ENCODE data around the gene PARP11.

PARP11 gene

DNA sequence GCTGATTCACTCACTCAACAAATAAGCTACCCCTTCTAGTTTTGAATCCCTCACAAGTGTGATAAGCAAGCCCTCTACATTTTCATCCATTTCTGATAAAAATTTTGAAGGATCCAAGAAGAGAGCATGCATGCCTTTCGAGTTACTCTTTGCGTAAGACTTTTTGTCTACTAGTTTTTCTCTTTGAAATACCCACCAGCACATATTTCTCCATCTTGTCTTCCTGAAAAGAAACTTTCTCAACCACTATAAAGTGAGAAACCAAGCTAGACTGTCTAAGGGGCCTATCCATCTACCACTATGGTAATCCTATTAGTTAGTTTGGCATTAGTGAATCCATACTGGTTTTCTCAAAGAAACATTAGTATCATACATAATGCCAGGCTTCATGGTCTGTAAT is 56.9 kb downstream of the PARP11 start:
- DNase-seq: no peak

DNA sequence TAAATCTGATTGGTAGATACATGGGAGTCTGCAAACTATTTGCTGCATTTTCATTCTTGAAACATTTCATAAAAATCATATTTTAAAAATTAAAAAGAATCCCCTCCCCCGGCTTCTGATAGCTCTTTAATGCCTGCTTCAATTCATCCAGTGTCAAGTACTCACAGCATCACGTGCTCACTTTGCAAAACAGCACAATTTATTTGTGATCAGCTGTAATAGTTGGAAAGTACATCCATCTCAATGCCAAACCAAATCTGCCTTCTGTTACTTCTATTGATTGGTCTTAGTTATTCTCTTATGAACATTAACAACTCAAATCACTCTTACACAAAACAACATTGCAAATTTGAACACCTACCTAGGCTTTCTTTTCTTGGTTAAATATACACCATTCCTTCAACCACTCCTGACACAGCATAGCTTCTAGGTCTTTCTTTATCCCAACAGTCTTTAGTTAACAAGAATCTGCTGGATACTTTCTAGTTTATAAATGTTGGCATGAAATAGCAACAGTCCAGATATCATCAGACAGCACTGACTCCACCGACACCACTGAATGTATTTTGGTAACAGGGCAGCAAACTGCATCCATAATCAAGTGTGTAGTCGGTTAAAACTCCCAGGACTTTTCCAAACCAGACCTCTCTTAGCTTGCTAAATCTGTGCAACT is 58.0 kb downstream of the PARP11 start:
- DNase-seq: no peak

DNA sequence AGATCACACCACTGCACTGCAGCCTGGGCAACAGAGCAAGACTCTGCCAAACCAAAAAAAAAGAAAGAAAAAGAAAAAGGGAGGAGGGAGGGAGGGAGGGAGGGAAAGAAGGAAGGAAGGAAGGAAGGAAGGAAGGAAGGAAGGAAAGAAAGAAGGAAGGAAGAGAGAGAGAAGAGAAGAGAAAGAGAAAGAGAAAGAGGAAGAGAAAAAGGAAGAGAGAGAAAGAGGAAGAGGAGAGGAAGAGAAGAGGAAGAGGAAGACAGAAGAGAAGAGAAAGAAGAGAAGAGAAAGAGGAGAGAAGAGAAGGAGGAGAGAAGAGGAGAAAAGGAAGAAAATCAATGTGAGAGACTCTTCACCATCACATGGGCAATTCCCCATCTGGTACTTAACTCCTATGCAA is 62.7 kb downstream of the PARP11 start:
- no peak for DNase-seq

DNA sequence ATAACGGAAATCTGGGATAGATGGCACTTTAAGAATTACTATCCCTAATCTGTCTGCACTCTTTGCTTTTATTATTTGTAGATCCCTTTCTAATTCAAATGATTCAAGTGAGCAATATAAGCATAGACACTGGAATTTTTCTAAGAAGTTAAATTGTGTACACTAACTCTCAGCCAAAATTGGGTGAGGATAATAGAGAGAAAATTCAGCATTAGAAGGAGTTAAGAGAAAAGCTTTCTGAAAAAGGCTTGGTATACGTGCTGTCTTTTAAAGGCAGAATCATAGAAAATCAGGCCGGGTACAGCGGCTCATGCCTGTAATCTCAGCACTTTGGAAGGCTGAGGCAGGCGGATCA is 63.2 kb downstream of the PARP11 start:
- no peak for DNase-seq

DNA sequence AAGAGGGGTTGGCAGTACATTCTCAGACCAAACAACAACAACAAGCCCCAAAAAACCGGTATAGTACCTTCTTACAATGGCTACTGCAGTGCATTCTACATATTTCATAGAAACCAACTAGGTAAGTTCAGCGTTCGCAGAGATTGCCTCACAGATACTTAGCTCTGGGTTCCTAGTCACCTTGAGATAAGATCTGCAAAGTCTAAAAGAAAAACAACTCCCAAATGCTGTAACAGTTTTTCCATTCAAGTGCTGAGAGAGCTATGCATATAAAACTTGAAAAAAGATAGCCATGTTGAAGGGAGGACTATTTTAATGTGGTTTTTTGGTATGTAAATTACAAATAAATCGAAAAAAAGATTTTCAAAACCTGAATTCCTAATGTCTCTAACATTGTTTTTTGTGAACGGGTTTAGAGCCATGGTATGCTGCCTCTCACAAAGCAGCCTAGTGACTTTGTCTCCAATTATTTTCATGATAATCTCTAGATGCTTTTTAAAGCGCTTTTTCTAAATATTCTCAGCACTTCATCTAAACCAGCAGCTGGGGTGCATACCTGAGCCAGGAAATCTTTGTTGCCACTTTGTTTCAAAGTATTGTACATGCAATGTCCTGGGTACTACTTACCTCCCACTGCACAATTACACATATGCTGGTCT is 63.7 kb downstream of the PARP11 start:
- no peak for DNase-seq

DNA sequence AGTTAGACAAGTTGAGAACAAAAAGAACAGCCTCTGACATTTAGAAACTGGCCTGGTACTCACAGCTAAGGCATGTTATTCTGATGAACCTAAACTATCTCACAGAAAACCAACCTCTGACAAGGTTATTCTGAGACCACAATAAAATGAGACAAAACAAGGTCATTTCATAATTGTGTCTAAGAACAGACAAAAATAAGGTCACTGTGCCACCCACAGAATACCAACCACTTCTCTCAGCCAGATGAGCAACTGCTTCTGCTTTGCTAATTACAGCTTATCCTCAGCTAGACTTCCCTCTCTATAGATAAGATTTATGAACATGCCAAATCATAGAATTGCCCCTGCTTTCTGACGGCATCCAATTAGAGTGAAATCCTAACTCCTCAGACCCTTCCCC is 68.1 kb downstream of the PARP11 start:
- DNase-seq: no peak

DNA sequence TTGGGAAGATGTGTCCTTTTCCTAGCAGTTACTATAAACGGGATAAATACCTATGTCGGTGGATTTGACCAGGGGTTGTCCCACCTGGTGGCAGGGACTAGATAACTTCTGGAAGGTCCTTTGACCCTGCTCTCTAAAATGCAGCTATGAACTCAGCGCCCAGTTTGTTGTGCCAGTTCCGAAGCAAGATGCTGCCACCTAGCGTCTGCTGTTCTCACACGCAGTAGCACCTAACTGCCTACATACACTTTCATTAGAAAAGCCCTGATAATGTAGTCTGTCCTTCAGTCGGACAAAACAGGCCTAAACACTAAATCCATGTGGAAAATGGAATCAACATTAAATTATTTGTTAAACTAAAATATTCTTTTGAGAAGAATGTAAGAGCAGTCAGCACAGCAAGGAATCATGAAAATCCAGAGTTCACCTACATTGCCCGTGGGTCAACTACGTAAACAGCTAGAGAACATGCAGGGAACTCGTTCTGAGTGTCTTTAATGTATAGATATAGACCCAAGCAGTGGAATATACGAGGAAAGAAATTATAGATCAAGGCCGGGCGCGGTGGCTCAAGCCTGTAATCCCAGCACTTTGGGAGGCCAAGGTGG is 69.2 kb downstream of the PARP11 start:
- peak; percentile 67 to 70 for DNase-seq

DNA sequence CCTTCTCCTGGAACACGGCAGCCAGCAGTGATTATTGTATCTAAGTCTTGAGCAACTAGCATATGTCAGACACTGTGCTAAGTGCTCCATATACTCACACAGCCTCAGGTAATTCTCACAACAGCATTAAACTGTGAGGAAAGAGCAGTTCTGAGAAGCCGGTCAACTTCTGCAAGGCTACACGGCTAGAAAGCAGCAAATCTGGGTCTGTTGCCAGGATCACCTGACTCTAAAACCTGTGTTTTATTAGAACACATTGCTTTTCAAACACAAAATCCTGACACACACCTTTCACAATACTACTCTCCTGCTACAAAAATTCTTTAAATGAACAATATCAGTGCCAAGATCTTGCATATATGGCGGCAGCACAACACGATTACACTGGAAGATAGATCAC is 70.5 kb downstream of the PARP11 start:
- no peak for DNase-seq

DNA sequence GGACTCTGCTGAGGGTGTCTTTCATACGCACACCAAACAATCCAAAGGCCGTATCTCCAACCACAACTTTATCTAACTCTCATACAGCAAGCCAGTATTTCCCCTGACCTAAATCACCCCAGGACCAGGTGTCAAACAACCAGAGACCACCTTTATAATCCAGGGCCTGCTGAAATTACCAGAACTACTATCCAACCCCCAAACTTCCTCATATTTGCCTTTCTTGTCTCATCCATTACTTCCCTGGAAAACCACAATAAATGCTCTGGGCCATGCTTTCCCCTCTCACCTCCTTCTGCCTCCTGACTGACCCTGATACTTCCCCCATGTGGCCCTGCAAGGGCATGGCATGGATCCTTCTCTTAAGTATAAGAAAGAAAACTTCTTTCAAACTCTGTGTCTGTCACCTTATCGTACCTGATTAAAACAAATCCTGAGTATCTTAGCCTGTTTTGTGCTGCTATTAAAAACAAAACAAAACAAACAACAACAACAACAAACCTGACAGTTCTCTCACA is 75.6 kb downstream of the PARP11 start:
- no peak for DNase-seq

DNA sequence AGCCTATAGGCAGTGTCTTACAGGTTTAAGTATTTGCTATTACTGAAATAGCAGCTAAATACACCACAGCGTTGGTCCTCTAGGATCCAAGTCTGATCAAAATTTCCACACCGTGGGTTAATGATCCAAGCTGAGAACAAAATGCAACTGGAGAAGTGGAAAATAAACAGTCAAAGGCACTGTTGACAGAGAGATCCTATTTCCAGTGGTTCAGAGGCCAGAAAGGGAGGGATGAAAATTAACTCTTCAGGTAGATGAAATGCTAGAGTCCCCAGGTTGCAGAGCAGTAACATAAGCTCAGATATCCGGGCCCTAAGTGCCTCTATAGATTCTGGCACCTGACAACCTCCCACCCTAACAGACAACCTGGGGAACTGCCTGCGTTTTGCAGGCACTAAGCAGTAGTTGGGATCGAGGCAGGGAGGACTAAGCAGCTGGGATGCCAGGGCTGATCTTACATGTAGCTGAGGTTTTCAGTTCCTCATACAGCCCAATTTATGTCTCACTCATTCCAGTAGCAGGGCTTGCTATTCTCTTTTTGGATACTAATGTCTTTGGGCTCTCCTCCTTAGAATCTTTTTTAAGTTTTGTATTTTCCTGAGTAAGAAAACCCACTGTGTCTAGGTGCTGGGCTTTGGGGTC is 77.6 kb downstream of the PARP11 start:
- no peak for DNase-seq

DNA sequence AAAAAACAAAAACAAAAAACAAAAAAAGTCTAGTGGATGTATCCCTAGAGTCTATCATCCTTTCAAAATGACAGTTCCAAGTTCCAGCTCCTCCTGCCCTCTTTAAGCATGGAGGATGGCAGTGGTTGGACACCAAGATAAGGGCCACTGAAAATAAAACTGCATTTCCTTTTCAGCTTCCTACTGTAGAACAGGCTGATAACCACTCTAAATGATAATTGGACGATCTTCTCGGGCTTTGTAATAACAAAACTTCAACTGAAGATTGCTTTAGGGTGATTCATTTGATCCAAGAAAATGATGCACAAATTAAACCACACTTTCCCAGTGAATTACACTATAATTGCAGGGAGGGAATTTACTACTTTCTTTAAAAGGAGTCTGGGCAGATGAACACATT is 78.1 kb downstream of the PARP11 start:
- DNase-seq: no peak

DNA sequence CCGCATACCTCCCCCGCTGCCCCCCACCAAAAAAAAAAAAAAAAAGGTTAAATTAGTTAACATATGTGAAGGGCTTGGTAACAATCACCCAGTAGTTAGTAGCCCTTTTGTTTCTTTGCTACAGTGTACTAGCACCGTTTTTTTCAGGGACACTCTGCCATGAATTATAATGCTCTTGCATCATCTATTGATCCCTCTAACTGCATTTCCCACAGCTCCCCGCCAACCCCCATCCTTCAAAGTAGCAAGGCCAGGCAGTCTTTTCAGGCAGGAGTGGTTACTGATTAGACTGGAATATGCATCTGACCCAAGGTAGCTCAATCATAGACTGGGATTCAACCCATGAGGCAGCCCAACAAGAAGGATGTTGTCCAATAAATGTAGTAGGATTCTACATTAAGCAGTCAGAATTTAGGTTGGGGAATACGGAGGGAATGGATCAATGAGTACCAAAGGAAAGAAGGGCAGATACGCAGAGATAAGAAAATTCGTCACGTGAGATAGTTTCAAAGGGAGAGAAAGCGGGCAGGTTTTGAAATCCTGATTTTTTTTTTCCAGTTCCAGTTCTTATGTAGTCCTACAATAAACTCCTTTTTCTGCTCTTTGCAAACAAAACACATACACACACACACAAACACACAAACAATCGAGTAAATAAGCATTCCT is 80.4 kb downstream of the PARP11 start:
- no peak for DNase-seq

DNA sequence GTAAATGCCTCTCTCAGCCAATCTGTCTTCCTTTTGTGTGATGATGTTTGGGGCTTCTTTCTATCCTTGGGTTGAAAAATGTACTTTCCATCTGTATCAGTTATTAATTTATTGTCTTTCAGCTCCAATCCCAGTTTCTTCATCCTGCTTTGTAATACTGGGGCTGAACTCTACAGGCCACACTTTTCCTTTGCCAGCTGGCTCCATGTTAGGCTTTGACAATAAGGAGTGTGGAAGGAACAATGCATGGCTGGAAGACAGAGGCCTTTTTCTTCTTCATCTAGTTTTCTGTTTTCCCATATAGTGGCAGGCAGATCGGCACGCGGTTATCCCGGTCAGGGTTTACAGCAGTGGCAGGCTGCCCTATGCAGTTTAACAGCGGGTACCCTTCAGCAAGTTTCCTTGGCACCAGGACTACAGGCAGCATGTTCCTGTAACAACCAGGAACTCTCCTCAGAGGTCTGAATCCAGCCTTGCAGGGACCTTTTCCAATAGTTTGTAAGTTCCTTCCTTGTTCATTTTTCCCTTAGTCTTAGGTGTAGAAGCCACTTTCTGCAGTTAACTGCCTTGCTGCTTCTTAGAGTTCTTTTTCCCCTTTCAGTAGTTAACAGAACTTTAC is 81.8 kb downstream of the PARP11 start:
- no peak for DNase-seq

DNA sequence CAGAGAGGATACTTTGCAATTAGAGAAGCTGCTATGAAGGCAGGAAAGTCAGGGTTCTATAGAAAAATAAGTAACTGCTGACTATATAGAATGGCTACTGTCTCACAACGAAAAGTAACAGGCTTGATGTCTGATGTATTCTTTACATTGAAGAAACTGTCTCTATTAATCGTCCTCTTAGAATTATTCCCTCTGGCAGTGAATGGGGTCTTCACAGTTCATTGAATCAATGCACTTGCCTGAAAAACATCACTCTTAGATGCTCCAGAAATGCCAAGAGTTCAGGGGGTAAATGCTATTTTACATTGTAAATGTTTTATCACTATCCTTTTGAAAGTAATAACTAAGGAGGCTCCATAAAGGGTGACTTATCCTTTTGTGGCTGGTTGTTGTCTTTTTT is 82.6 kb downstream of the PARP11 start:
- no peak for DNase-seq

DNA sequence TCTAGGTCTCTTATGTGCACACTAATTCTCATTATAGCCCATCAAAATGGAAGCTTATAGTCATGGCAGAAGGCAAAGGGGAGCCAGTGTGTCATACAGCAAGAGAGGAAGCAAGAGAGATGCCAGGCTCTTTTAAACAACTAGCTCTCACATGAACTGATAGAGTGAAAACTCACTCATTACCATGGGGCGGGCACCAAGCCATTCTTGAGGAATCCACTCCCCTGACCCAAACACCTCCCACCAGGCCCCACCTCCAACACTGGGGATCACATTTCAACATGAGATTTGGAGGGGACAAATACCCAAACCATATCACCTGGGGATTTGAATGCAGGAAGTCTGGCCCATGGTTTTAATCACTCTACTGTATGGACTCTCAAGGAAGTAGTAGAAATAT is 83.4 kb downstream of the PARP11 start:
- no peak for DNase-seq

DNA sequence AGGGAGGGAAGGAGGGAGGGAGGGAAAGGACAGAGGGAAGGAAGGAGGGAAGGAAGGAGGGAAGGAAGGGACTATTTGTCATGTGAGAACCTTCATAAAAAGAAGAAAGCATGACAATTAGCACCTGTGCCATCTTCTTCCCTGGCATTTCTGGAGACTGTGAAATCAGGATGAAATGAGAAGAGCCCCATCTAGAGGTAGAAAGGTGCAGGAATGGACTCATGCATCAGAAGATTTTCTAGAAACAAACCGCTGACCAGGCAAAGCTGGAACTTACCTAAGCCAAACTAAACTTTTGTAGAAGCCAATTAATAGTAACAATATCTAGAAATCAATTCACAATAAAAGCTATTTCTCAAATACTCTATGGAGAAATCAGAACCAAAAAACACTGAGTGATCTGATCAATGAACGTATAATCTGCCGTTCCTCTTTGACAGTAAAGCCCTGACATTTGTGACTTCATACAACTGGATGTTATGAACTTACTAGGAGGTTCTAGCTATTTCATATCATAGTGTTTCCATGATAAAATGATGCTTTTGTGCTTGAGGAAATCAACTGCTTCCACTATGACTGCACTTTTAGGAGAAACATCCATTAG is 95.9 kb downstream of the PARP11 start:
- DNase-seq: no peak

DNA sequence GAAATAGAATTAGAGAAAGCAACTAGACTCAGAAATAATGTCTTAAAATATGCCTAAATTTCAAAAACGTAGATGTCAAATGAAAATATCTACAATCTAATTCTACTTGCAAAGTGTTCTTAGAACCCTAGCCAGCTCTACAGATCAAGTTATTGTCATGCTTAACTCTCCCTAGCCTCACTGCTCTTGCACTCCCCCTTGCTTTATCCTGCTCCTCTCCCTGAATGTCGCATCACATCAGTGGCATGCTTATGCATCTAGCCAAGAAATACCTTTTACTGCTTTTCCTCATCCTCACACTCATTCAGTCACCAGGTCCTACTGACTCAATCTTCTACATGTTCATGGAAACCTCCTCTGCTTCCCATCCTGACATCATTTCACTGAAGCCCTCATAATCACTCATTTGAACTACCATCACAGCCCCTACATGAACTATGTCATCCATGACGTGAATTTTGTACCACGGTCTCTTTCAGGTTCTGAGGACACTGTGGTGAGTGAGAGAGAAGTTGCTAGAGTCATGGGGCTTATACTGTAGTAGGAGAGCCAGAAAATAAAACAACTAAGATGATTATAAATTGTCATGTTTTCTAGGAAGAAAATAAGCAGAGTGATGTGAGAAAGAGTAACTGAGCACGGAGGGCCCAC is 97.7 kb downstream of the PARP11 start:
- no peak for DNase-seq

DNA sequence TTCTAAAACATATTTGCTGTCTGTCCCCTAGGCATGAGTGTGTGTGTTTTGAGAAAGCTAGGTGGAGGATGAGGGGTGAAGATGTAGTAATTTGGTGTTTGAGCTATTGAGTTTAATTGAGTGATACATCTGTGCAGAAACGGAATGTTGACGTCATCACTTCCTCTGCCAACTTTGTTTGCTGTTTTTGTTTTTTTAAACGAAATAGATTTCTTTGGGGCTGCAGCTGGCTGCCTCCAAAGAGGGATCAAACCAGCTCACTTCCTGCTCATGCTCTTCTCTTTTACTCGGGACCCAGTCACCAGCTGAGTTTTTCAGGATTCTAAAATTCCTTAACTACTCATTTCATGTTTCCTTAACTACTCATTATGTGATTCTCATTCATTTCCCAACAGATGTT is 100.8 kb downstream of the PARP11 start:
- no peak for DNase-seq

DNA sequence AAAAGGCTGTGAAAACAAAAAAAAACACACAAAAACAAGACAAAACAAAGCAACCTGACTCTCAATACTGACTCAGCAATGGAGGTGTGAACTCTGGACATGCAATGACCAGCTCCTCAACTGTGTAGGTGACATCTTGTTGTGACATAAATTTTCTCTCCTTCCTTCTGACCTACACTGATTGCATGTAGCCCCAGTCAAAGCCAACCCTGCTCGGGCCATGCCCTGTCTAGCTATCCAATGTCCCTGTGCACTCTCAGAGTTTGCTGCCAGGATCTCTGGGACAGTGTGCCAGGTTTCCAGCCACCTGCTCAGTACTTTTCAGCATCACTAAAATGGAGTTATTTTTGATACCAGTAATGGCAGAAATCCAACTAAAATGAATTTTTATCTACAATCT is 101.3 kb downstream of the PARP11 start:
- no peak for DNase-seq

DNA sequence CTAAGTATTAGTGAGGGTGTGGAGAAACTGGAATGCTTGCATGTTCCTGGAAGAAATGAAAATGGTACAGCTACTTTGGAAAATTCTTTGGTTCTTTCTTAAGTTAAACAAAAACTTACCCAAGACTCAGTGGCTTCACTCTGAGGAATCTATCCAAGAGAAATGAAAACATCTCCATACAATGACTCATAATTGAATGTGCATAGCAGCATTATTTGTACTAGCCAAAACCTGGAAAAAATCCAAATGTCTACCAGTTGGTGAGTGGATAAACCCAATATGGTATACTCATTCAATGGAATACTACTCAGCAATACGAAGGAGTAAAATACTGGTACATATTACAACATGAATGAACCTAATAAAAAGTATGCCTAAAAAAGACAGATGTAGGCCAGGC is 102.3 kb downstream of the PARP11 start:
- DNase-seq: no peak

DNA sequence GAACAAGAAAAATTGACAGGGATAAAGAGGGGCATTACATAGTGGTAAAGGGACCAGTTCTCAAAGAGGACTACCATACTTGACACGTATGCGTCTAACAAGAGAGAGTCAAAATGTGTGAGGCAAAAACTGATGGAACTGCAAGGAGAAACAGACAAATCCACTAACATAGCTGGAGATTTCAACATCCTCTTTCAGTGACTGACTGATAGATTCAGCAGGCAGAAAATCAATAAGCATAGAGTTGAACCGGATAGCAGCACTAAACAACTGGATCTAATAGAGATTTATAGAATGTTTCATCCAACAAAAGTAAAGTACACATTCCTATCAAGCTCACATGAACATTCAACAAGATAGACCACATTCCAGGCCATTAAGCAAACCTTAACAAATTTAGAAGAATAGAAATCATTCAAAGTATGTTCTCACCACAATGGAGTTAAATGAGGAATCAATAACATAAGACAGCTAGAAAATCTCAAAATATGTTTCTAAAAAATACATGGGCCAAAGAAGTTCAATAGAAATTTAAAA is 104.2 kb downstream of the PARP11 start:
- DNase-seq: no peak
